ENCODE measurements around the gene HES5. TPM values are rescaled to one million over a fixed set of nuclear protein-coding genes. Genes with fewer than 3 reads are reported as not detected.
A peak's percentile ranks its signal among the peaks of the same experiment; 100 is the strongest.

Gene HES5
- polyA plus RNA-seq, 3 donors = not detected

DNA sequence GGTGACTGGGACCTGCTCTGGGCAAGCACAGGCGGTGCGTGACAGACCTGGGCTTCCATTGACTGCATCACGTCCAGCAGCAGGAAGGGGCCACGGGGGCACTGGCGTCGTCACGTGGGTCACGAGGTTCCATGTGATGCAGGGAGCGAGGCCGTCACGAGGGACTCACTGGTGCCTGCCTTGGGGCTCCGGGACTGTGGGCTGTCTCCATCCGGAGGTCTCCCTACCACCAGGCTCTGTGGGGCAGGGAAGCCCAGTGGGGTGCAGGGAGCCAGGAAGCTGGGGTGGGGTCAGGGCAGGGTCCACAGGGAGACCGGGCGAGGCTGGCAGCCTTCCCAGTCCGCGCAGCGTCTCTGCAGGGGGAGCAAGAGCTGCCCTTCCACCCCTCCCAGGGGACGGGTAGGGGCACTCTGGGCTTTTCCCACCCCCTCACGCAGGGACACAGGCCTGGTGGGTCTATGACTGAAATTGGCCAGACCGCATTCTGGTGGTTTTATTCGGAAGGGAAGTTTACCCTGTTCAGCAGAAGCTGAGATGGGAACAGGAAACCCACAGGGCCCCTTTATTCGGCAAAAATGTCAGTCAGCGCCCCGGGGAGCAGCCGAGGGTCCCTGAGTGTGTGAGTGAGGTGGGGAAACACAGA, 25.7 kb upstream of the HES5 start:
- peak overlapping the region; percentile 69 for H2AFZ ChIP-seq (ENCODE audit: insufficient read depth, low read depth, low read length, poor library complexity, severe bottlenecking)
- H3K36me3 Mint-ChIP-seq = peaks cover 24 to 33% of the 10 kb centered on the region in 2 donors
- peak overlapping the region; percentile 93 to 96 for H3K4me3 Mint-ChIP-seq
- peak overlapping the region; percentile 93 for H3K9ac ChIP-seq (ENCODE audit: insufficient read depth, low read length, poor library complexity, severe bottlenecking)
- peak; percentile 95 to 99 (median 97) for DNase-seq
- peaks cover 31 to 33% of the 10 kb centered on the region in 2 donors for H3K36me3 ChIP-seq (replicated peaks in 1 of 2; ENCODE audit: control insufficient read depth in 1 of 2, insufficient read depth in 2 of 2, low read length in 2 of 2)
- peaks cover 0 to 3% (median 0%) of the 10 kb centered on the region in 7 donors for H3K9me3 Mint-ChIP-seq
- TF ChIP-seq, protein P1, sequence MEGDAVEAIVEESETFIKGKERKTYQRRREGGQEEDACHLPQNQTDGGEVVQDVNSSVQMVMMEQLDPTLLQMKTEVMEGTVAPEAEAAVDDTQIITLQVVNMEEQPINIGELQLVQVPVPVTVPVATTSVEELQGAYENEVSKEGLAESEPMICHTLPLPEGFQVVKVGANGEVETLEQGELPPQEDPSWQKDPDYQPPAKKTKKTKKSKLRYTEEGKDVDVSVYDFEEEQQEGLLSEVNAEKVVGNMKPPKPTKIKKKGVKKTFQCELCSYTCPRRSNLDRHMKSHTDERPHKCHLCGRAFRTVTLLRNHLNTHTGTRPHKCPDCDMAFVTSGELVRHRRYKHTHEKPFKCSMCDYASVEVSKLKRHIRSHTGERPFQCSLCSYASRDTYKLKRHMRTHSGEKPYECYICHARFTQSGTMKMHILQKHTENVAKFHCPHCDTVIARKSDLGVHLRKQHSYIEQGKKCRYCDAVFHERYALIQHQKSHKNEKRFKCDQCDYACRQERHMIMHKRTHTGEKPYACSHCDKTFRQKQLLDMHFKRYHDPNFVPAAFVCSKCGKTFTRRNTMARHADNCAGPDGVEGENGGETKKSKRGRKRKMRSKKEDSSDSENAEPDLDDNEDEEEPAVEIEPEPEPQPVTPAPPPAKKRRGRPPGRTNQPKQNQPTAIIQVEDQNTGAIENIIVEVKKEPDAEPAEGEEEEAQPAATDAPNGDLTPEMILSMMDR (IDR thresholded peaks at IDR 0.05) = no peak
- peaks cover 7 to 16% (median 14%) of the 10 kb centered on the region in 3 donors for H3K27me3 Mint-ChIP-seq (ENCODE audit: low read depth in 3 of 3)
- no peaks in the 10 kb centered on the region for H3K27me3 ChIP-seq (ENCODE audit: control insufficient read depth in 2 of 2, insufficient read depth in 2 of 2, low read length in 2 of 2)
- peaks cover 27% of the 10 kb centered on the region for H3K79me2 ChIP-seq (ENCODE audit: insufficient read depth, low read length)
- peaks cover 31% of the 10 kb centered on the region for H4K20me1 ChIP-seq (ENCODE audit: insufficient read depth, low read length)
- H3K9me3 ChIP-seq (replicated peaks in 1 of 2; ENCODE audit: control insufficient read depth in 1 of 2, insufficient read depth in 1 of 2, low read length in 2 of 2) = no peaks in the 10 kb centered on the region
- H3K4me1 ChIP-seq (ENCODE audit: control insufficient read depth in 1 of 2, insufficient read depth in 2 of 2, low read length in 2 of 2) = peaks cover 35 to 39% of the 10 kb centered on the region in 2 donors
- H3K4me2 ChIP-seq (replicated peaks; ENCODE audit: extremely low read depth, low read length, poor library complexity, severe bottlenecking) = peak overlapping the region; percentile 97
- H3K4me3 ChIP-seq (replicated peaks in 1 of 3; ENCODE audit: low read depth in 2 of 3, low read length in 3 of 3) = peak overlapping the region; percentile 77 to 98 (median 82)
- peaks cover 26% of the 10 kb centered on the region for H3K4me1 Mint-ChIP-seq
- under 1% methylated on average over 24 of the region's 26 CpGs for WGBS (ENCODE audit: insufficient coverage)
- peak overlapping the region; percentile 97 to 100 (median 98) for H3K27ac Mint-ChIP-seq
- intact Hi-C loops (cut with micrococcal nuclease) = no loop called here
- H3K27ac ChIP-seq (ENCODE audit: low read depth in 1 of 2, low read length in 2 of 2) = peak overlapping the region; percentile 96 to 97

DNA sequence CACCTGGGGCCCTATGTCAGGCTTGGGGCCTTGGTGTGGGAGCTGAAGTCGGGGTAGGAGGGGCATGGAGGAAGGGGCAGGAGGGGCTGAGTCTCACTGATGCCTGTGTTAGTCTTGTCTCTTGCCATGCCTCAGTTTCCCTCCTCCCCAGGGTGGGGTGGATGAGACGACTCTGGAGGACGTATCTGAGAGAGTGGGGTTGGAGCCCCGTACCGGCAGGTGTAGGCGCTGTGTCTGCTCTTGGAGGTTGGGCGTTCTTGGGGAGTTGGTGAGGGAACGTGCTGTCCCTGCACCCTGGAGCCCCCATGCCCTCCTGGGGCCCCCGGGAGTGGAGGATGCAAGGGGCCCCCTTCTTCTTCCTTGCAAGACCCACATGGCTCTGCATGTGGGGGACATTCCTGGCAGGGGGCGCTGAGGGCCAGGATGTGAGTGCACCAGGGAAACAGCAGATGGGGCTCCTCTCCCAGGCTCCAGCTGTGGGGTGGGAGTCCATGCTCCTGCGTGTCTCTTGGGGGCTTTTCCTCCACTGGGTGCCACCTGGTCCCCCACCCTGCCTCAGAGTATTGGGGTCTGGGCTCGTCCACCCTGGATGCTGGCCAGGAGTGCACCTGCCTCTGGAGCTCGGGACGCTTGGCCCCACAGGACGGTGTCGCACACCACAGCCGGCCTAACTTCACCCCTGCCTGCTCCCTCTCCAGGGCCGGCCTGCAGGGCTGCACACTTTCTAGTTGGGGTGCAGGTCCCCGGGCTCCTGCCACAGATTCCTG, 24.7 kb upstream of the HES5 start:
- Histone ChIP-seq H3K9me3 (replicated peaks in 1 of 2; ENCODE audit: control insufficient read depth in 1 of 2, insufficient read depth in 1 of 2, low read length in 2 of 2) (no peaks in the 10 kb centered on the region), H3K9ac (ENCODE audit: insufficient read depth, low read length, poor library complexity, severe bottlenecking) (peak overlapping the region; percentile 93), H3K36me3 (replicated peaks in 1 of 2; ENCODE audit: control insufficient read depth in 1 of 2, insufficient read depth in 2 of 2, low read length in 2 of 2) (peaks cover 22 to 23% of the 10 kb centered on the region in 2 donors), H2AFZ (ENCODE audit: insufficient read depth, low read depth, low read length, poor library complexity, severe bottlenecking) (no peak overlapping the region), H3K4me3 (replicated peaks in 1 of 3; ENCODE audit: low read depth in 2 of 3, low read length in 3 of 3) (peak overlapping the region in 1 of 3 experiments; percentile 98), H4K20me1 (ENCODE audit: insufficient read depth, low read length) (peaks cover 22% of the 10 kb centered on the region), H3K4me1 (ENCODE audit: control insufficient read depth in 1 of 2, insufficient read depth in 2 of 2, low read length in 2 of 2) (peaks cover 43 to 48% of the 10 kb centered on the region in 2 donors), H3K27me3 (ENCODE audit: control insufficient read depth in 2 of 2, insufficient read depth in 2 of 2, low read length in 2 of 2) (no peaks in the 10 kb centered on the region), H3K79me2 (ENCODE audit: insufficient read depth, low read length) (peaks cover 27% of the 10 kb centered on the region), H3K27ac (ENCODE audit: low read depth in 1 of 2, low read length in 2 of 2) (peak overlapping the region; percentile 96 to 97), H3K4me2 (replicated peaks; ENCODE audit: extremely low read depth, low read length, poor library complexity, severe bottlenecking) (peak overlapping the region; percentile 97)
- peaks cover 0 to 3% (median 0%) of the 10 kb centered on the region in 7 donors for H3K9me3 Mint-ChIP-seq
- H3K4me3 Mint-ChIP-seq = peak overlapping the region; percentile 34 to 96
- peaks cover 34% of the 10 kb centered on the region for H3K4me1 Mint-ChIP-seq
- H3K36me3 Mint-ChIP-seq = peaks cover 17 to 24% of the 10 kb centered on the region in 2 donors
- H3K27ac Mint-ChIP-seq = peak overlapping the region; percentile 74 to 100 (median 98)
- DNase-seq = peak in 1 of 3 donors; percentile 53
- TF ChIP-seq, protein P1 (IDR thresholded peaks at IDR 0.05) = peak; percentile 59
- intact Hi-C loops (cut with micrococcal nuclease) = no loop called here
- H3K27me3 Mint-ChIP-seq (ENCODE audit: low read depth in 3 of 3) = peaks cover 9 to 16% (median 14%) of the 10 kb centered on the region in 3 donors
- WGBS (ENCODE audit: insufficient coverage) = 17% methylated on average over 14 of the region's 19 CpGs
